Neural progenitor cell (in vitro differentiated cells): Measurements from ENCODE around the gene ANTXR1. TPM values are rescaled to one million over a fixed set of nuclear protein-coding genes. Genes with fewer than 3 reads are reported as not detected.

Experiments
- DNase-seq: peaks from one replicate; pipeline ENCODE4 v3.0.0-alpha.2; 2016; ENCODE audit warnings: low spot score
- H2AFZ ChIP-seq: fragments of 200-600 bp; sonication (generic); replicated peaks from 2 replicates; pipeline ENCODE4 v1.6.1; 2016; ENCODE audit warnings: antibody characterized with exemption
- H3F3A ChIP-seq: fragments of 200-600 bp; sonication (generic); 2 replicates; pipeline ENCODE4 v1.6.1; 2016; ENCODE audit warnings: antibody characterized with exemption, low read depth
- H3K27ac ChIP-seq: fragments of 200-600 bp; sonication (generic); 2 replicates; pipeline ENCODE4 v1.5.1; 2016; ENCODE audit warnings: mild to moderate bottlenecking
- H3K27me3 ChIP-seq: fragments of 200-600 bp; sonication (generic); 2 replicates; pipeline ENCODE4 v1.6.1; 2016; ENCODE audit warnings: mild to moderate bottlenecking, moderate library complexity
- H3K36me3 ChIP-seq: fragments of 200-600 bp; sonication (generic); 2 replicates; pipeline ENCODE4 v1.5.1; 2016
- H3K4me1 ChIP-seq: fragments of 200-600 bp; sonication (generic); 2 replicates; pipeline ENCODE4 v1.6.1; 2016; ENCODE audit warnings: mixed run types
- H3K4me2 ChIP-seq: fragments of 200-600 bp; sonication (generic); 2 replicates; pipeline ENCODE4 v1.6.1; 2016
- H3K4me3 ChIP-seq: fragments of 200-600 bp; sonication (generic); 2 replicates; pipeline ENCODE4 v1.5.1; 2016
- H3K79me2 ChIP-seq: fragments of 200-600 bp; sonication (generic); 2 replicates; pipeline ENCODE4 v1.6.1; 2016; ENCODE audit warnings: low read depth
- H3K9ac ChIP-seq: fragments of 200-600 bp; sonication (generic); 2 replicates; pipeline ENCODE4 v1.6.1; 2016
- H3K9me3 ChIP-seq: fragments of 200-600 bp; sonication (generic); 2 replicates; pipeline ENCODE4 v1.5.1; 2016; ENCODE audit warnings: low read depth
- H4K20me1 ChIP-seq: fragments of 200-600 bp; sonication (generic); 2 replicates; pipeline ENCODE4 v1.6.1; 2016; ENCODE audit warnings: low read depth
- H3K27ac Mint-ChIP-seq: 3 replicates; pipeline ENCODE4 v1.8.0; 2021; ENCODE audit warnings: mixed read lengths
- H3K27me3 Mint-ChIP-seq: 2 replicates; pipeline ENCODE4 v1.8.0; 2022; ENCODE audit warnings: low read depth, mild to moderate bottlenecking, inconsistent platforms, moderate library complexity, mixed read lengths; ENCODE audit not compliant: insufficient read depth
- H3K36me3 Mint-ChIP-seq: 3 replicates; pipeline ENCODE4 v1.8.0; 2021; ENCODE audit warnings: mixed read lengths
- H3K4me1 Mint-ChIP-seq: 3 replicates; pipeline ENCODE4 v1.8.0; 2021; ENCODE audit warnings: mixed read lengths
- H3K4me3 Mint-ChIP-seq: 3 replicates; pipeline ENCODE4 v1.8.0; 2021; ENCODE audit warnings: mild to moderate bottlenecking, moderate library complexity, mixed read lengths
- H3K9me3 Mint-ChIP-seq: 3 replicates; pipeline ENCODE4 v1.8.0; 2020; ENCODE audit warnings: mixed read lengths
- EZH2 ChIP-seq: fragments of 200-600 bp; sonication (generic); IDR thresholded peaks from 2 replicates; pipeline ENCODE4 v1.6.1; 2017; ENCODE audit warnings: antibody characterized with exemption, mild to moderate bottlenecking, moderate library complexity
- EZH2phosphoT487 ChIP-seq: fragments of 200-600 bp; sonication (generic); IDR thresholded peaks from 2 replicates; pipeline ENCODE4 v1.6.1; 2017; ENCODE audit warnings: antibody characterized with exemption
- total RNA-seq: library from RNA; depleted of rRNA; stranded (reverse); fragments of >200 nt; gene quantifications from 2 replicates; pipeline ENCODE4 v1.2.3, GENCODE V29; 2015; ENCODE audit warnings: low replicate concordance
- TF ChIP-seq, protein P1 (sequence below): fragments of 200-600 bp; sonication (generic); IDR thresholded peaks from 2 replicates; pipeline ENCODE4 v1.5.1; 2017; ENCODE audit warnings: antibody characterized with exemption, mild to moderate bottlenecking

The ANTXR1 gene
- total RNA-seq, 1 donor from 2014 or later, result 6.7 TPM

DNA sequence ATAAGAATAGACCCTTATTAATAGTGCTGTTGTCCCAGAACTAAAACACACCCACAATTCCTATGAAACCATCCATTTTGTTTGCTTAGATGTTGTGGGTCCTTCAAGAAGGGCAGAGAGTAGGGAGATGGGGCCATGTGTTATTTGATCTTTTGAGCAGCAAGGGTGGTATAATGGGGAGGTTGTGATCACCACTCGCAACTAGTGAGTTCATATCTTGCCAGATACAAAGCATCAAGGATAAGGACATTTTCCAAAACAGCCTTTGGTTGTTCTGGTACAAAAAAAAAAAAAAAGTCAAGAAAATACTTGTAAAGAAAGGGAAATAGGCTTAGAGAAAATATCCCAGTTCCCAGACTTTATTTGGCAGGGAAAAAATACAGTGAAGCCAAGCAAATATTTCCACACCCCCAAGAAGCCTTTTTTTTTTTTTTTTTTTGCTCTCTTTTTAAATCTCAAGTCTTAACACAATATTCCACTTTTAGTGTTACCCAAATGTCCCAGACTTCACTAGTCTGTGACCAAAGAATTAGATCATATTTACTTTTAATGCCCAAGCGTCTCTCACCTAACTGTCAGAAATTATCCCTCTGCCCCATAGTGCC lies 54.1 kb downstream of the ANTXR1 start:
- Histone ChIP-seq H3K4me2 (no peak overlapping the region), H4K20me1 (no peaks in the 10 kb centered on the region), H3K27ac (no peak overlapping the region), H3K4me3 (no peak overlapping the region), H3F3A (no peaks in the 10 kb centered on the region), H3K27me3 (no peaks in the 10 kb centered on the region), H3K9me3 (no peaks in the 10 kb centered on the region), H3K9ac (no peak overlapping the region), H2AFZ (no peak overlapping the region), H3K36me3 (no peaks in the 10 kb centered on the region), H3K4me1 (no peaks in the 10 kb centered on the region), H3K79me2 (no peaks in the 10 kb centered on the region)
- H3K27ac Mint-ChIP-seq, result no peak overlapping the region
- no peaks in the 10 kb centered on the region for H3K4me1 Mint-ChIP-seq
- no peak for TF ChIP-seq EZH2phosphoT487
- TF ChIP-seq, protein P1, sequence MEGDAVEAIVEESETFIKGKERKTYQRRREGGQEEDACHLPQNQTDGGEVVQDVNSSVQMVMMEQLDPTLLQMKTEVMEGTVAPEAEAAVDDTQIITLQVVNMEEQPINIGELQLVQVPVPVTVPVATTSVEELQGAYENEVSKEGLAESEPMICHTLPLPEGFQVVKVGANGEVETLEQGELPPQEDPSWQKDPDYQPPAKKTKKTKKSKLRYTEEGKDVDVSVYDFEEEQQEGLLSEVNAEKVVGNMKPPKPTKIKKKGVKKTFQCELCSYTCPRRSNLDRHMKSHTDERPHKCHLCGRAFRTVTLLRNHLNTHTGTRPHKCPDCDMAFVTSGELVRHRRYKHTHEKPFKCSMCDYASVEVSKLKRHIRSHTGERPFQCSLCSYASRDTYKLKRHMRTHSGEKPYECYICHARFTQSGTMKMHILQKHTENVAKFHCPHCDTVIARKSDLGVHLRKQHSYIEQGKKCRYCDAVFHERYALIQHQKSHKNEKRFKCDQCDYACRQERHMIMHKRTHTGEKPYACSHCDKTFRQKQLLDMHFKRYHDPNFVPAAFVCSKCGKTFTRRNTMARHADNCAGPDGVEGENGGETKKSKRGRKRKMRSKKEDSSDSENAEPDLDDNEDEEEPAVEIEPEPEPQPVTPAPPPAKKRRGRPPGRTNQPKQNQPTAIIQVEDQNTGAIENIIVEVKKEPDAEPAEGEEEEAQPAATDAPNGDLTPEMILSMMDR, result no peak
- no peak for TF ChIP-seq EZH2
- peaks cover 3% of the 10 kb centered on the region for H3K9me3 Mint-ChIP-seq
- no peak overlapping the region for H3K4me3 Mint-ChIP-seq
- H3K36me3 Mint-ChIP-seq, result peaks cover 17% of the 10 kb centered on the region
- H3K27me3 Mint-ChIP-seq, result no peaks in the 10 kb centered on the region
- no peak for DNase-seq

DNA sequence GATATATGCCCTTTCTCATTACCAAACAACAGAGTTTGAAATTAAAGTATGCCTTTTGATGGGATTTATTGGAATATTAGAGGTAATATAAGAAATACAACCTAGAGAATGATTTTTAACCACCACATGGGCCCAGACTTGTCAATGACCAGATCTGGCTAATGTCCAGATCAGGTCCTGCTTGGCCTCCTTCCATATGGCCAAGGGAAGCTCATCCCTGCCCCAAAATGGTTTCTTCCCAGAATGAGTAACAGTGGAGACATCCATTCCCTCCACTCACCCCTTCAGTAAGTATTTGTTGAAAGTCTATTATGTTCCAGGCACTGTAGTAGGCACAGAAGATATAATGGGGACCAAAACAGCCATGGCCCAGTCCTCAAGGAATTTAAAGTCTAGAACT lies 54.9 kb downstream of the ANTXR1 start:
- Mint-ChIP-seq H3K9me3 (peaks cover 3% of the 10 kb centered on the region), H3K27me3 (no peaks in the 10 kb centered on the region), H3K4me1 (no peaks in the 10 kb centered on the region), H3K4me3 (no peak overlapping the region), H3K27ac (no peak overlapping the region), H3K36me3 (peaks cover 13% of the 10 kb centered on the region)
- no peaks in the 10 kb centered on the region for H3K36me3 ChIP-seq
- no peak overlapping the region for H2AFZ ChIP-seq
- no peak overlapping the region for H3K4me2 ChIP-seq
- no peaks in the 10 kb centered on the region for H3K79me2 ChIP-seq
- H3K9ac ChIP-seq, result no peak overlapping the region
- no peaks in the 10 kb centered on the region for H3K4me1 ChIP-seq
- TF ChIP-seq EZH2phosphoT487 (no peak), EZH2 (no peak)
- TF ChIP-seq, protein P1, result no peak
- H3K27me3 ChIP-seq, result no peaks in the 10 kb centered on the region
- no peak overlapping the region for H3K4me3 ChIP-seq
- no peaks in the 10 kb centered on the region for H4K20me1 ChIP-seq
- no peak for DNase-seq
- H3K27ac ChIP-seq, result no peak overlapping the region
- no peaks in the 10 kb centered on the region for H3F3A ChIP-seq
- H3K9me3 ChIP-seq, result no peaks in the 10 kb centered on the region

DNA sequence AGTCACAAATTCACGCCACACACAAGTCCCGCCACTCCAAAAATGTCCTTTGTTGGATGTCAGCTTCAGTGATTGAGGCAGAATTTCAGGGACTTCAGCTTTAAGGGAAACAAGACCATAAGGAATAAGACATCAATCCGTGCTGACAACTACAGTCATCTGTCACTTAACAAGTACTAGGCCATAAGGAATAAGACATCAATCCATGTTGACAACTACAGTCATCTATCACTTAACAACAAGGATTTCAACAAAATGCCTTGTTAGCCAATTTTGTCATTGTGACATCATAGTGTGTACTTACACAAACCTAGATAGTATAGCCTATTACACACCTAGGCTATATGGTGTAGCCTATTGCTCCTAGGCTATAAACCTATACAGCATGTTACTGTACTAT lies 58.0 kb downstream of the ANTXR1 start:
- no peak overlapping the region for H3K4me3 Mint-ChIP-seq

More for the DNA sequence above, 58.0 kb downstream of the ANTXR1 start:
- peaks cover 8% of the 10 kb centered on the region for H3K36me3 Mint-ChIP-seq
- H3K27ac ChIP-seq, result no peak overlapping the region
- no peak overlapping the region for H3K4me2 ChIP-seq
- H3K4me1 ChIP-seq, result no peaks in the 10 kb centered on the region
- H4K20me1 ChIP-seq, result no peaks in the 10 kb centered on the region
- no peaks in the 10 kb centered on the region for H3K27me3 ChIP-seq
- H3K36me3 ChIP-seq, result no peaks in the 10 kb centered on the region
- TF ChIP-seq EZH2, result no peak
- TF ChIP-seq, protein P1, result no peak
- TF ChIP-seq EZH2phosphoT487, result no peak
- no peak overlapping the region for H3K9ac ChIP-seq
- H3K4me3 ChIP-seq, result no peak overlapping the region
- DNase-seq, result no peak
- H2AFZ ChIP-seq, result no peak overlapping the region
- H3K27ac Mint-ChIP-seq, result no peak overlapping the region
- H3K9me3 ChIP-seq, result no peaks in the 10 kb centered on the region
- H3F3A ChIP-seq, result no peaks in the 10 kb centered on the region
- H3K27me3 Mint-ChIP-seq, result no peaks in the 10 kb centered on the region
- H3K79me2 ChIP-seq, result no peaks in the 10 kb centered on the region
- H3K9me3 Mint-ChIP-seq, result no peaks in the 10 kb centered on the region
- H3K4me1 Mint-ChIP-seq, result no peaks in the 10 kb centered on the region
